Sigmoid colon (tissue), 7 donors: Measurements from ENCODE around the gene ALOX5. TPM values are rescaled to one million over a fixed set of nuclear protein-coding genes. Genes with fewer than 3 reads are reported as not detected.

ENCODE experiments used
- DNase-seq: peaks from one replicate; pipeline ENCODE4 v3.0.0-alpha.2; 2019
- H3K27ac ChIP-seq, 4 donors: fragments of 200-600 bp; sonication (generic); one replicate each; pipeline ENCODE4 v1.5.1; 2016 to 2019; ENCODE audit warnings: mild to moderate bottlenecking in 1 of 4
- H3K27me3 ChIP-seq, 3 donors: fragments of 200-600 bp; sonication (generic); one replicate each; pipeline ENCODE4 v1.5.1; 2019; ENCODE audit warnings: mild to moderate bottlenecking in 1 of 3
- H3K36me3 ChIP-seq, 4 donors: fragments of 200-600 bp; sonication (generic); one replicate each; pipeline ENCODE4 v1.5.1; 2016 to 2019
- H3K4me1 ChIP-seq, 4 donors: fragments of 200-600 bp; sonication (generic); one replicate each; pipeline ENCODE4 v1.5.1; 2017 to 2019
- H3K4me3 ChIP-seq, 4 donors: fragments of 200-600 bp; sonication (generic); one replicate each; pipeline ENCODE4 v1.5.1; 2017 to 2019; ENCODE audit warnings: mild to moderate bottlenecking in 2 of 4, moderate library complexity in 1 of 4
- H3K9me3 ChIP-seq, 4 donors: fragments of 200-600 bp in 3 of 4; sonication (generic) in 3 of 4; one replicate each; pipeline versions ENCODE4 v1.5.1 to v1.6.1; 2013 to 2019
- CTCF ChIP-seq, 4 experiments: fragments of 450-650 bp in 3 of 4; fragments of 200-600 bp in 1 of 4; IDR thresholded peaks; one replicate each; pipeline ENCODE4 v1.5.1; 2016 to 2019; ENCODE audit warnings: antibody characterized with exemption in 4 of 4, mild to moderate bottlenecking in 3 of 4, moderate library complexity in 2 of 4
- EP300 ChIP-seq, 4 donors: sonication (generic); formaldehyde crosslinking; IDR thresholded peaks; one replicate each; pipeline ENCODE4 v1.6.1; 2017; ENCODE audit warnings: antibody characterized with exemption in 4 of 4
- POLR2A ChIP-seq, 2 donors: fragments of 450-650 bp; IDR thresholded peaks; one replicate each; pipeline ENCODE4 v1.6.1; 2016; ENCODE audit warnings: antibody characterized with exemption in 2 of 2, mild to moderate bottlenecking in 2 of 2, moderate library complexity in 2 of 2
- POLR2AphosphoS5 ChIP-seq, 4 donors: sonication (generic); formaldehyde crosslinking; IDR thresholded peaks; one replicate each; pipeline ENCODE4 v1.6.1; 2017; ENCODE audit warnings: antibody characterized with exemption in 4 of 4
- WGBS, 2 donors: extraction: QIAGEN DNeasy Blood & Tissue Kit; methylation state at CpG; one replicate each; pipeline ENCODE4 v1.1.7; 2013; 5-methylcytosine and 5-hydroxymethylcytosine counted together
- intact Hi-C: fragments of 100-400 bp; cut with DNase I; formaldehyde crosslinking; loops from one replicate; pipeline ENCODE4 v1.15.1; 2023
- polyA plus RNA-seq, 3 donors: library from polyadenylated mRNA; stranded (reverse); fragments of 200-250 nt; gene quantifications; one replicate each; pipeline ENCODE4 v1.2.3, GENCODE V29; 2013
- total RNA-seq, 4 donors: library from RNA; depleted of rRNA; stranded (reverse); fragments of >200 nt; gene quantifications; one replicate each; pipeline ENCODE4 v1.1.0, GENCODE V29; 2016
- donor health status: healthy with polysubstance abuse.
- donor health status: Bipolar disorder and iron deficiency.
- donor health status: healthy.

The ALOX5 gene
- total and polyA plus RNA-seq, 7 donors: 7.2 to 31.9 (median 23.2) TPM

- Histone ChIP-seq H3K27ac (no peak overlapping the region), H3K4me1 (no peaks in the 10 kb centered on the region), H3K9me3 (no peaks in the 10 kb centered on the region), H3K4me3 (no peak overlapping the region), H3K27me3 (peaks cover 0 to 10% (median 0%) of the 10 kb centered on the region in 3 donors), H3K36me3 (no peaks in the 10 kb centered on the region)
- intact Hi-C loops: no loop called here
- DNase-seq: no peak
- TF ChIP-seq POLR2A (IDR thresholded peaks at IDR 0.05): no peak
- TF ChIP-seq EP300 (IDR thresholded peaks at IDR 0.05): no peak
- no peak for TF ChIP-seq CTCF (IDR thresholded peaks at IDR 0.05)
- no peak for TF ChIP-seq POLR2AphosphoS5 (IDR thresholded peaks at IDR 0.05)
- WGBS, 2 donors: 81 to 88% methylated on average over 6 of the region's 6 CpGs
Measured at GRCh38 chr10:45442251-45442650, 68.2 kb downstream of the ALOX5 start.

- TF ChIP-seq POLR2AphosphoS5 (IDR thresholded peaks at IDR 0.05) (no peak), EP300 (IDR thresholded peaks at IDR 0.05) (no peak), CTCF (IDR thresholded peaks at IDR 0.05) (no peak), POLR2A (IDR thresholded peaks at IDR 0.05) (no peak)
- H3K4me3 ChIP-seq: no peak overlapping the region
- no peak overlapping the region for H3K27ac ChIP-seq
- H3K36me3 ChIP-seq: no peaks in the 10 kb centered on the region
- no peaks in the 10 kb centered on the region for H3K9me3 ChIP-seq
- peaks cover 0 to 10% (median 0%) of the 10 kb centered on the region in 3 donors for H3K27me3 ChIP-seq
- DNase-seq: no peak
- WGBS, 2 donors: 41 to 67% methylated on average over 12 of the region's 12 CpGs
- intact Hi-C loops: no loop called here
- no peaks in the 10 kb centered on the region for H3K4me1 ChIP-seq
Measured at GRCh38 chr10:45442662-45443061, 68.6 kb downstream of the ALOX5 start.

- TF ChIP-seq EP300 (IDR thresholded peaks at IDR 0.05) (no peak), CTCF (IDR thresholded peaks at IDR 0.05) (no peak), POLR2A (IDR thresholded peaks at IDR 0.05) (no peak), POLR2AphosphoS5 (IDR thresholded peaks at IDR 0.05) (no peak)
- Histone ChIP-seq H3K27me3 (peaks cover 0 to 10% (median 0%) of the 10 kb centered on the region in 3 donors), H3K4me3 (no peak overlapping the region), H3K4me1 (no peaks in the 10 kb centered on the region), H3K9me3 (no peaks in the 10 kb centered on the region), H3K36me3 (no peaks in the 10 kb centered on the region), H3K27ac (no peak overlapping the region)
- 95 to 96% methylated on average over 76 of the region's 76 CpGs for WGBS, 2 donors
- intact Hi-C loops: no loop called here
- no peak for DNase-seq
Measured at GRCh38 chr10:45443101-45444009, 69.3 kb downstream of the ALOX5 start.

GRCh38 chr10:45444022-45444421 lies 70.0 kb downstream of the ALOX5 start:
- Histone ChIP-seq H3K27me3 (peaks cover 0 to 10% (median 0%) of the 10 kb centered on the region in 3 donors), H3K9me3 (no peaks in the 10 kb centered on the region), H3K4me1 (no peaks in the 10 kb centered on the region), H3K27ac (no peak overlapping the region), H3K4me3 (no peak overlapping the region), H3K36me3 (no peaks in the 10 kb centered on the region)
- 77 to 92% methylated on average over 24 of the region's 24 CpGs for WGBS, 2 donors
- intact Hi-C loops: no loop called here
- DNase-seq: no peak
- TF ChIP-seq POLR2A (IDR thresholded peaks at IDR 0.05): no peak
- no peak for TF ChIP-seq CTCF (IDR thresholded peaks at IDR 0.05)
- TF ChIP-seq EP300 (IDR thresholded peaks at IDR 0.05): no peak
- no peak for TF ChIP-seq POLR2AphosphoS5 (IDR thresholded peaks at IDR 0.05)
